Measurements from ENCODE around the gene ZFHX3. TPM values are rescaled to one million over a fixed set of nuclear protein-coding genes. Genes with fewer than 3 reads are reported as not detected.

ZFHX3 gene
- total and polyA plus RNA-seq, 9 of the 15 experiments (the other 6 are each of a cell fraction or from before 2014, with no cell fraction given) = 0.01 to 0.23 (median 0.06) TPM; not detected in 4

DNA sequence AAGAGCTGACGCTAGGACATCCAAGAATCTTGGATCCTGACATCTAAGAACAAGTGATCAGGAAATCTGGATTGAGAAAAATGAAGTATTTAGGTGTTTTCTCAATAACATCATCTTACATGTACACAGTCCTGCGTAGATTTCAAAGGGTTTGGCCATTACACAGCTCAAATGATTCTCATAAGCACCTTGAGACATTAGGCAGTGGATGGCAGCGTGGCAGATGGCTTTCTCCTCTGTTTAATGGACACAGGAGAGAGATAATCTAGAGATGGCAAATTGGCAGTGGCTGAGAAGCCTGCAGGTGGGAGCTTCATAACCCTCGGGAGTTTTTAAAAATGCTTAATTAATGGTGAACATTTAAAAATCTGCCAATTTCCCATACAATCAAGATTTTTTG lies 137.5 kb downstream of the ZFHX3 start:
- H3K4me3 ChIP-seq = no peak overlapping the region
- DNase-seq (ENCODE audit: extremely low read depth in 1 of 4, low spot score in 3 of 4) = no peak
- H3K9me3 ChIP-seq (replicated peaks; ENCODE audit: control insufficient read depth, insufficient read depth, low read depth, low read length) = no peaks in the 10 kb centered on the region
- H3K27me3 ChIP-seq (ENCODE audit: control insufficient read depth in 2 of 2, insufficient read depth in 2 of 2, low read length in 2 of 2) = peaks cover 12 to 56% of the 10 kb centered on the region in 2 experiments; a peak in 4 of 5 replicates
- no peaks in the 10 kb centered on the region for H3K36me3 ChIP-seq (ENCODE audit: control insufficient read depth, insufficient read depth, low read length)
- TF ChIP-seq TCF7 (IDR thresholded peaks at IDR 0.05; ENCODE audit: borderline replicate concordance) (no peak), ARNT (IDR thresholded peaks at IDR 0.05) (no peak), RUNX1 (IDR thresholded peaks at IDR 0.05; ENCODE audit: low read depth) (no peak), SMARCA4 (IDR thresholded peaks at IDR 0.05) (no peak), RFX7 (CRISPR knock-in tag; IDR thresholded peaks at IDR 0.05) (no peak), ZNF436 (CRISPR knock-in tag; IDR thresholded peaks at IDR 0.05) (no peak), DPF2 (IDR thresholded peaks at IDR 0.05) (no peak), ZNF124 (CRISPR knock-in tag; IDR thresholded peaks at IDR 0.05) (no peak), ESRRA (IDR thresholded peaks at IDR 0.05; ENCODE audit: borderline replicate concordance, low read depth) (no peak), SRSF3 (IDR thresholded peaks at IDR 0.05; ENCODE audit: insufficient read depth, low read length) (no peak), HDAC6 (IDR thresholded peaks at IDR 0.05; ENCODE audit: low read depth, low read length) (no peak), ELF4 (CRISPR knock-in tag; IDR thresholded peaks at IDR 0.05) (no peak), TCF3 (CRISPR knock-in tag; IDR thresholded peaks at IDR 0.05) (no peak)
- TF ChIP-seq, protein P1, sequence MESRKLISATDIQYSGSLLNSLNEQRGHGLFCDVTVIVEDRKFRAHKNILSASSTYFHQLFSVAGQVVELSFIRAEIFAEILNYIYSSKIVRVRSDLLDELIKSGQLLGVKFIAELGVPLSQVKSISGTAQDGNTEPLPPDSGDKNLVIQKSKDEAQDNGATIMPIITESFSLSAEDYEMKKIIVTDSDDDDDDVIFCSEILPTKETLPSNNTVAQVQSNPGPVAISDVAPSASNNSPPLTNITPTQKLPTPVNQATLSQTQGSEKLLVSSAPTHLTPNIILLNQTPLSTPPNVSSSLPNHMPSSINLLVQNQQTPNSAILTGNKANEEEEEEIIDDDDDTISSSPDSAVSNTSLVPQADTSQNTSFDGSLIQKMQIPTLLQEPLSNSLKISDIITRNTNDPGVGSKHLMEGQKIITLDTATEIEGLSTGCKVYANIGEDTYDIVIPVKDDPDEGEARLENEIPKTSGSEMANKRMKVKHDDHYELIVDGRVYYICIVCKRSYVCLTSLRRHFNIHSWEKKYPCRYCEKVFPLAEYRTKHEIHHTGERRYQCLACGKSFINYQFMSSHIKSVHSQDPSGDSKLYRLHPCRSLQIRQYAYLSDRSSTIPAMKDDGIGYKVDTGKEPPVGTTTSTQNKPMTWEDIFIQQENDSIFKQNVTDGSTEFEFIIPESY (CRISPR knock-in tag; IDR thresholded peaks at IDR 0.05) = no peak
- TF ChIP-seq, protein P2, sequence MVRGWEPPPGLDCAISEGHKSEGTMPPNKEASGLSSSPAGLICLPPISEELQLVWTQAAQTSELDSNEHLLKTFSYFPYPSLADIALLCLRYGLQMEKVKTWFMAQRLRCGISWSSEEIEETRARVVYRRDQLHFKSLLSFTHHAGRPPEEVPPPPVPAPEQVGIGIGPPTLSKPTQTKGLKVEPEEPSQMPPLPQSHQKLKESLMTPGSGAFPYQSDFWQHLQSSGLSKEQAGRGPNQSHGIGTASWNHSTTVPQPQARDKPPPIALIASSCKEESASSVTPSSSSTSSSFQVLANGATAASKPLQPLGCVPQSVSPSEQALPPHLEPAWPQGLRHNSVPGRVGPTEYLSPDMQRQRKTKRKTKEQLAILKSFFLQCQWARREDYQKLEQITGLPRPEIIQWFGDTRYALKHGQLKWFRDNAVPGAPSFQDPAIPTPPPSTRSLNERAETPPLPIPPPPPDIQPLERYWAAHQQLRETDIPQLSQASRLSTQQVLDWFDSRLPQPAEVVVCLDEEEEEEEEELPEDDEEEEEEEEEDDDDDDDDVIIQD (CRISPR knock-in tag; IDR thresholded peaks at IDR 0.05) = no peak
- TF ChIP-seq, protein P3, sequence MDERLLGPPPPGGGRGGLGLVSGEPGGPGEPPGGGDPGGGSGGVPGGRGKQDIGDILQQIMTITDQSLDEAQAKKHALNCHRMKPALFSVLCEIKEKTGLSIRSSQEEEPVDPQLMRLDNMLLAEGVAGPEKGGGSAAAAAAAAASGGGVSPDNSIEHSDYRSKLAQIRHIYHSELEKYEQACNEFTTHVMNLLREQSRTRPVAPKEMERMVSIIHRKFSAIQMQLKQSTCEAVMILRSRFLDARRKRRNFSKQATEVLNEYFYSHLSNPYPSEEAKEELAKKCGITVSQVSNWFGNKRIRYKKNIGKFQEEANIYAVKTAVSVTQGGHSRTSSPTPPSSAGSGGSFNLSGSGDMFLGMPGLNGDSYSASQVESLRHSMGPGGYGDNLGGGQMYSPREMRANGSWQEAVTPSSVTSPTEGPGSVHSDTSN (CRISPR knock-in tag; IDR thresholded peaks at IDR 0.05; ENCODE audit: low read depth) = no peak
- TF ChIP-seq, protein P3 (tag; conservative IDR thresholded peaks at IDR 0.05; ENCODE audit: low read depth) = no peak
- no peak for ATAC-seq
- 4% methylated on average over 4 of the region's 4 CpGs for WGBS (ENCODE audit: insufficient coverage, low coverage, missing lambda C conversion rate)
- no peak overlapping the region for H3K4me2 ChIP-seq (ENCODE audit: insufficient read depth, low read length)
- intact Hi-C loops (cut with micrococcal nuclease) (no loop called here), in situ Hi-C loops (cut with MboI) (no loop called here)
- H3K4me1 ChIP-seq (replicated peaks in 1 of 2; ENCODE audit: control insufficient read depth in 2 of 2, insufficient read depth in 2 of 2, low read length in 2 of 2) = no peaks in the 10 kb centered on the region
- H4K20me1 ChIP-seq (replicated peaks; ENCODE audit: control insufficient read depth, insufficient read depth, low read length) = no peaks in the 10 kb centered on the region
- FAIRE-seq = no peak
- no peak overlapping the region for H2AFZ ChIP-seq (ENCODE audit: low read depth, low read length)
- ChIA-PET POLR2A (interaction anchor here (0.9 kb wide), 1 partner anchor 8 kb away, joined by 4 read pairs; no protein-coding TSS in a partner anchor), CTCF (ENCODE audit: low intra/inter-chr PET ratio) (no interaction called here)
- no peaks in the 10 kb centered on the region for H3K79me2 ChIP-seq (ENCODE audit: control insufficient read depth, insufficient read depth, low read length)
- no peak overlapping the region for H3K27ac ChIP-seq (ENCODE audit: extremely low read depth, low read depth, low read length)
- no TSS peak for BruUV-seq (replicated peaks)
- H3K9me1 ChIP-seq (ENCODE audit: control insufficient read depth, insufficient read depth, low read length) = no peaks in the 10 kb centered on the region
- H3K9ac ChIP-seq (ENCODE audit: insufficient read depth in 1 of 2, low read depth in 2 of 2, low read length in 2 of 2) = no peak overlapping the region

Data from K562 (cell line).